Suprapubic skin (tissue), 3 donors: Measurements from ENCODE around the gene MAP2K2.

Source experiments
- CTCF ChIP-seq, 2 donors: fragments of 200-600 bp in 1 of 2; fragments of 450-650 bp in 1 of 2; sonication (generic) in 1 of 2; IDR thresholded peaks; one replicate each; pipeline ENCODE4 v1.5.1; 2016 to 2019; ENCODE audit warnings: antibody characterized with exemption in 2 of 2, mild to moderate bottlenecking in 1 of 2, moderate library complexity in 1 of 2
- POLR2AphosphoS5 ChIP-seq, 3 donors: sonication (generic); formaldehyde crosslinking; IDR thresholded peaks; one replicate each; pipeline ENCODE4 v1.6.1; 2017; ENCODE audit warnings: antibody characterized with exemption in 3 of 3

GRCh38 chr19:4042731-4043082 is 81.2 kb downstream of the MAP2K2 start:
- TF ChIP-seq CTCF (IDR thresholded peaks at IDR 0.05) (no peak), POLR2AphosphoS5 (IDR thresholded peaks at IDR 0.05) (no peak)
